ENCODE results near the gene SETX.
A peak's percentile ranks its signal among the peaks of the same experiment; 100 is the strongest.

GRCh38 chr9:132241483-132241839 lies 113.3 kb downstream of the SETX start:
- peak in 1 of 6 experiments; percentile 6 for TF ChIP-seq CTCF (IDR thresholded peaks at IDR 0.05)
- no peak for TF ChIP-seq POLR2A (IDR thresholded peaks at IDR 0.05)

Data from Peyer's patch (tissue), 4 donors.